Endothelial cell of umbilical vein (primary cell): ENCODE data around the gene RPS28. TPM values are rescaled to one million over a fixed set of nuclear protein-coding genes. Genes with fewer than 3 reads are reported as not detected.

Experiments used
- BruUV-seq: library from RNA; stranded (reverse); fragments of 400-500 nt; replicated peaks from 2 replicates; lab custom pipeline; 2021; lab: Mats Ljungman, UMichigan
- CTCF ChIA-PET: fragments of 300-600, 350-600 bp; sonication (Branson Sonifier 250); formaldehyde crosslinking; loops from one replicate; lab custom pipeline; 2021; ENCODE audit warnings: antibody characterized with exemption, inconsistent platforms; lab: Charles Lee
- POLR2A ChIA-PET: fragments of 300-600, 350-600 bp; sonication (Branson Sonifier 250); formaldehyde crosslinking; loops from one replicate; lab custom pipeline; 2021; ENCODE audit warnings: antibody characterized with exemption, inconsistent platforms; lab: Charles Lee
- DNase-seq: peaks from one replicate; pipeline ENCODE4 v3.0.0-alpha.2; 2011; ENCODE audit warnings: low read depth, low spot score
- FAIRE-seq: peaks from 2 replicates; lab custom pipeline; 2011; peaks lifted over from hg19 to GRCh38; lab: Jason Lieb, UNC
- H2AFZ ChIP-seq: 2 replicates; pipeline ENCODE4 v1.6.0; 2012; ENCODE audit warnings: low read depth, low read length, control low read depth, inconsistent platforms
- H3K27ac ChIP-seq: 2 replicates; pipeline ENCODE4 v1.5.1; 2011; ENCODE audit warnings: low read depth, mild to moderate bottlenecking, control low read depth, low read length, moderate library complexity; ENCODE audit not compliant: insufficient read depth
- H3K27me3 ChIP-seq, 2 experiments: 2 replicates each; pipeline versions ENCODE4 v1.6.0 to v1.6.1; 2011; ENCODE audit warnings: low read length in 2 of 2, mixed read lengths in 1 of 2; ENCODE audit not compliant: control insufficient read depth in 2 of 2, insufficient read depth in 2 of 2
- H3K36me3 ChIP-seq, 2 experiments: 2 replicates in 1 of 2; 3 replicates in 1 of 2; pipeline ENCODE4 v1.5.1; 2011; ENCODE audit warnings: low read length in 2 of 2, mild to moderate bottlenecking in 1 of 2, moderate library complexity in 1 of 2; ENCODE audit not compliant: control insufficient read depth in 2 of 2, insufficient read depth in 2 of 2; ENCODE audit errors: extremely low read depth in 1 of 2
- H3K4me1 ChIP-seq: 3 replicates; pipeline ENCODE4 v1.5.1; 2011; ENCODE audit warnings: mild to moderate bottlenecking, low read length; ENCODE audit not compliant: control insufficient read depth, insufficient read depth; ENCODE audit errors: extremely low read depth
- H3K4me2 ChIP-seq: 2 replicates; pipeline ENCODE4 v1.6.1; 2011; ENCODE audit warnings: low read length, control low read depth, mixed read lengths; ENCODE audit not compliant: insufficient read depth
- H3K4me3 ChIP-seq, 3 experiments: fragments of 200-600 bp in 1 of 3; sonication (generic), shearing (Covaris generic) in 1 of 3; replicated peaks in 1 of 3; 2 replicates each; pipeline ENCODE4 v1.5.1; 2011 to 2016; ENCODE audit warnings: control low read depth in 3 of 3, low read length in 3 of 3, mild to moderate bottlenecking in 2 of 3, inconsistent platforms in 1 of 3, low read depth in 1 of 3, moderate library complexity in 1 of 3; ENCODE audit not compliant: insufficient read depth in 1 of 3
- H3K79me2 ChIP-seq: 2 replicates; pipeline ENCODE4 v1.6.0; 2012; ENCODE audit warnings: low read length, inconsistent platforms; ENCODE audit not compliant: control insufficient read depth, insufficient read depth
- H3K9ac ChIP-seq: replicated peaks from 2 replicates; pipeline ENCODE3; 2011; ENCODE audit warnings: low read length, control low read depth; ENCODE audit not compliant: insufficient read depth; ENCODE audit errors: extremely low read depth
- H3K9me1 ChIP-seq: replicated peaks from 3 replicates; pipeline ENCODE4 v1.6.0; 2011; ENCODE audit warnings: mild to moderate bottlenecking, low read length; ENCODE audit not compliant: control insufficient read depth, insufficient read depth; ENCODE audit errors: extremely low read depth
- H3K9me3 ChIP-seq: replicated peaks from 2 replicates; pipeline ENCODE4 v1.5.1; 2012; ENCODE audit warnings: low read length, inconsistent platforms; ENCODE audit not compliant: control insufficient read depth, insufficient read depth
- H4K20me1 ChIP-seq: replicated peaks from 2 replicates; pipeline ENCODE3; 2011; ENCODE audit warnings: mild to moderate bottlenecking, low read length; ENCODE audit not compliant: control insufficient read depth, insufficient read depth; ENCODE audit errors: extremely low read depth
- CTCF ChIP-seq, 2 donors: IDR thresholded peaks; 1 replicate in 1 of 2; 2 replicates in 1 of 2; pipeline ENCODE4 v1.5.1; 2011; ENCODE audit warnings: low read length in 2 of 2, mild to moderate bottlenecking in 2 of 2, moderate library complexity in 2 of 2, control low read depth in 1 of 2, inconsistent platforms in 1 of 2, low read depth in 1 of 2; ENCODE audit not compliant: insufficient read depth in 1 of 2; ENCODE audit errors: extremely low read depth in 1 of 2
- EZH2 ChIP-seq: IDR thresholded peaks from 2 replicates; pipeline ENCODE4 v1.6.1; 2012; ENCODE audit warnings: borderline replicate concordance, low read depth, mild to moderate bottlenecking, moderate library complexity, low read length, inconsistent platforms; ENCODE audit not compliant: severe bottlenecking
- FOS ChIP-seq: IDR thresholded peaks from 2 replicates; pipeline ENCODE4 v1.6.1; 2011; ENCODE audit warnings: mild to moderate bottlenecking, low read length, moderate library complexity, borderline replicate concordance; ENCODE audit not compliant: insufficient read depth
- GATA2 ChIP-seq: IDR thresholded peaks from 2 replicates; pipeline ENCODE4 v1.7.0; 2011; ENCODE audit warnings: low read depth, mild to moderate bottlenecking, moderate library complexity, mixed read lengths, low read length; ENCODE audit not compliant: insufficient read length, insufficient read depth
- JUN ChIP-seq: IDR thresholded peaks from 2 replicates; pipeline ENCODE4 v1.6.1; 2011; ENCODE audit warnings: borderline replicate concordance, low read depth; ENCODE audit not compliant: insufficient read length, insufficient read depth
- MAX ChIP-seq: IDR thresholded peaks from 2 replicates; pipeline ENCODE4 v1.6.1; 2011; ENCODE audit not compliant: insufficient read depth, insufficient read length
- MYC ChIP-seq: IDR thresholded peaks from one replicate; pipeline ENCODE4 v1.6.1; 2011; ENCODE audit warnings: mild to moderate bottlenecking, low read depth, low read length
- POLR2A ChIP-seq: IDR thresholded peaks from 2 replicates; pipeline ENCODE4 v1.6.1; 2012; ENCODE audit warnings: low read depth, mild to moderate bottlenecking, control low read depth, low read length
- POLR2AphosphoS5 ChIP-seq: IDR thresholded peaks from 2 replicates; pipeline ENCODE4 v1.6.1; 2012; ENCODE audit warnings: low read depth, mild to moderate bottlenecking, control low read depth, low read length, moderate library complexity; ENCODE audit not compliant: insufficient read depth
- dilution Hi-C: fragments of 300-500 bp; cut with MboI; formaldehyde crosslinking; loops from one replicate; pipeline ENCODE4 v1.15.0; 2019; ENCODE audit warnings: low sequenced_read_pairs; ENCODE audit not compliant: extremely low pct_ligation_motif_present
- intact Hi-C: fragments of 100-400 bp; cut with micrococcal nuclease; formaldehyde crosslinking; loops from one replicate; pipeline ENCODE4 v1.10.0; 2022
- polyA plus RNA-seq, 4 experiments: library from polyadenylated mRNA; depleted of rRNA in 3 of 4; stranded (reverse) in 3 of 4; unstranded in 1 of 4; fragments of >200 nt; gene quantifications; 2 replicates each; pipeline versions ENCODE4 v1.2.1 to v1.2.3, GENCODE V29; 2011 to 2012; ENCODE audit warnings: missing spikeins in 1 of 4
- total RNA-seq: library from RNA; stranded (reverse); gene quantifications from 2 replicates; pipeline ENCODE4 v1.2.3, GENCODE V29; 2021

RPS28 gene
- total and polyA plus RNA-seq, 2 donors (not counting 3 experiments of a cell fraction or from before 2014, with no cell fraction given) = 865 to 1,664 TPM

GRCh38 chr19:8307400-8307964 lies 13.8 kb upstream of the RPS28 start:
- intact Hi-C loops (no loop called here), dilution Hi-C loops (no loop called here)
- Histone ChIP-seq H3K4me1 (peaks cover 19% of the 10 kb centered on the region), H3K9ac (peak overlapping the region; percentile 41), H4K20me1 (no peaks in the 10 kb centered on the region), H3K4me3 (peak overlapping the region; percentile 3 to 48 (median 43)), H3K36me3 (no peaks in the 10 kb centered on the region), H3K9me3 (no peaks in the 10 kb centered on the region), H3K4me2 (peak overlapping the region; percentile 49), H3K79me2 (peaks cover 11% of the 10 kb centered on the region), H3K27ac (peak overlapping the region; percentile 69), H3K9me1 (no peaks in the 10 kb centered on the region), H3K27me3 (no peaks in the 10 kb centered on the region), H2AFZ (peak overlapping the region; percentile 64)
- FAIRE-seq (no peak), DNase-seq (no peak)
- ChIA-PET POLR2A (interaction anchor here (0.7 kb wide), 1 partner anchor 207 kb away, joined by 4 read pairs; the partner anchor contains the start of gene ZNF414), CTCF (interaction anchor here (0.5 kb wide), 1 partner anchor 11 kb away, joined by 4 read pairs; no protein-coding TSS in a partner anchor)
- TF ChIP-seq EZH2 = no peak
- no peak for TF ChIP-seq POLR2AphosphoS5
- TF ChIP-seq FOS = no peak
- no peak for TF ChIP-seq JUN
- no peak for TF ChIP-seq MAX
- TF ChIP-seq GATA2 = no peak
- no peak for TF ChIP-seq MYC
- TF ChIP-seq CTCF (IDR thresholded peaks at IDR 0.05; ENCODE audit: extremely low read depth in 1 of 2, insufficient read depth in 1 of 2, low read depth in 1 of 2, low read length in 2 of 2) = no peak
- TF ChIP-seq POLR2A = no peak
- TSS peak; percentile 46 for BruUV-seq
